Jurkat, Clone E6-1 (cell line): ENCODE measurements around the gene CIB2.
A peak's percentile ranks its signal among the peaks of the same experiment; 100 is the strongest.

Experiments
- DNase-seq: peaks from one replicate; pipeline ENCODE4 v3.0.0-alpha.2; 2011; ENCODE audit warnings: low read depth, low spot score
- H3K4me3 ChIP-seq: 2 replicates; pipeline ENCODE4 v1.5.1; 2011; ENCODE audit warnings: mild to moderate bottlenecking, low read length, control low read depth, moderate library complexity

The CIB2 gene

GRCh38 chr15:78110916-78111475 lies 20.2 kb downstream of the CIB2 start:
- no peak overlapping the region for H3K4me3 ChIP-seq
- no peak for DNase-seq

- DNase-seq, result no peak
These were observed 21.1 kb downstream of the CIB2 start for GRCh38 chr15:78110096-78110495.

GRCh38 chr15:78109156-78109555 lies 22.1 kb downstream of the CIB2 start:
- DNase-seq, result no peak
- no peak overlapping the region for H3K4me3 ChIP-seq

More at GRCh38 chr15:78110096-78110495, 21.1 kb downstream of the CIB2 start:
- no peak overlapping the region for H3K4me3 ChIP-seq

DNA sequence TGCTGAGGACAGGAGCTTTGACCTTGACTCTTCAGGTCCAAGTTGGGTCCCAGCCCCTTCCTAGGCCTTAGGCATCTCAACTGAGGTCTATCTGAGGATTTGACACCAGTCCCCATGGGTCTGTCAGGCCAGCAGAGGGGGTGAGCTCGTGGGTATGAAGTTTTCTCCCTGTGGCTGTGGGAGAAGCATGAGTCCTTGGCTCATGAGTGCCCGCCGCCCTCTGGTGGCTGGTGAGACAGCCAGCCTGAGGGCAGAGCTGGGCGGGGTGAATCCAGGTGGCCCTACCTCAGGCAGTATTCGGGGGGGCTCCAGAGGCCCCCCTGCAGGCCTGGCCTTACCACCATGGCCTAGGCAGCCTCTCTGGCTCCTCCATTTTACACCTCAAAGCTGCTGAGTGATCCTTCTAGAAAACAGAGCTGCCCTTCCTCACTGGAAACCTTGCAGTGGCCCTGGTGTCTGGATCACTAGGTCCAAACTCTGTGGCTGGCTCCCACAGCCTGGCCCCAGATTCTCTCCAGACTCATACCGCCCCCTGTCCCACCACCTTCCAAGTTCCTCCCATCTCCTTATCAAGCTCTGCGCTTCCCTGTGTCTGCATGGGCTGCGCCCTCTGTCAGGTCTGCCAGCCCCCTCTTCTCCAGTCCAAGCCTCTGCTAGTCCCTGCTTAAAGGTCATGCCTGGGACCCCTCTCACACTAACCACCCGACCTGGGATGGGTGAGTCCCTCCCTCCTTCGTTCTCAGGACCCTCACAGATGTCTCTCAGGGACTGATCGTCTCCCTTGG lies 22.8 kb downstream of the CIB2 start:
- DNase-seq, result peak; percentile 88
- H3K4me3 ChIP-seq, result no peak overlapping the region

- no peak for DNase-seq
- no peak overlapping the region for H3K4me3 ChIP-seq
These were observed 23.8 kb downstream of the CIB2 start for GRCh38 chr15:78107471-78107870.

- no peak for DNase-seq
- no peak overlapping the region for H3K4me3 ChIP-seq
These were observed 25.6 kb downstream of the CIB2 start for GRCh38 chr15:78105476-78106241.

- DNase-seq, result no peak
- H3K4me3 ChIP-seq, result no peak overlapping the region
These were observed 26.4 kb downstream of the CIB2 start for GRCh38 chr15:78104566-78105475.

DNA sequence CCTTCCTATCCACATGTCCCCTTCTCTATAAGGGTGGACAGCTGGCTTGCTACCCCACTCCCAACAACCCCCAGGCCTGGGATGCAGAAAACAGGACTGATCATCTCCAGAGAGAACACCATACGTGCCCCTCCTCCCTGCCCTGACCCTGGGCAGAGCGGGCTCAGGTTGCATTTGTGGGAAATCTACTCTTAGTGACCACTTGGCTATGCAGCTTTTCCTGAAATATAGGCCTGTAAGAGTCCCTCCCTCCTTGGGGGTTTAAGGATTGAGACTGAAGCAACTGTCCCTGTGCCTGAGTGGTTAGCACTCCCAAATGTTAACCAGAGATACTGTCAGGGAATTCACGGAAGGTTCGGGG lies 27.1 kb downstream of the CIB2 start:
- DNase-seq, result no peak
- H3K4me3 ChIP-seq, result no peak overlapping the region

GRCh38 chr15:78103406-78104118 lies 27.7 kb downstream of the CIB2 start:
- peak; percentile 79 for DNase-seq
- H3K4me3 ChIP-seq, result no peak overlapping the region

GRCh38 chr15:78102741-78103140 lies 28.5 kb downstream of the CIB2 start:
- DNase-seq, result no peak
- H3K4me3 ChIP-seq, result no peak overlapping the region

- H3K4me3 ChIP-seq, result no peak overlapping the region
- DNase-seq, result no peak
These were observed 29.0 kb downstream of the CIB2 start for GRCh38 chr15:78102211-78102610.

DNA sequence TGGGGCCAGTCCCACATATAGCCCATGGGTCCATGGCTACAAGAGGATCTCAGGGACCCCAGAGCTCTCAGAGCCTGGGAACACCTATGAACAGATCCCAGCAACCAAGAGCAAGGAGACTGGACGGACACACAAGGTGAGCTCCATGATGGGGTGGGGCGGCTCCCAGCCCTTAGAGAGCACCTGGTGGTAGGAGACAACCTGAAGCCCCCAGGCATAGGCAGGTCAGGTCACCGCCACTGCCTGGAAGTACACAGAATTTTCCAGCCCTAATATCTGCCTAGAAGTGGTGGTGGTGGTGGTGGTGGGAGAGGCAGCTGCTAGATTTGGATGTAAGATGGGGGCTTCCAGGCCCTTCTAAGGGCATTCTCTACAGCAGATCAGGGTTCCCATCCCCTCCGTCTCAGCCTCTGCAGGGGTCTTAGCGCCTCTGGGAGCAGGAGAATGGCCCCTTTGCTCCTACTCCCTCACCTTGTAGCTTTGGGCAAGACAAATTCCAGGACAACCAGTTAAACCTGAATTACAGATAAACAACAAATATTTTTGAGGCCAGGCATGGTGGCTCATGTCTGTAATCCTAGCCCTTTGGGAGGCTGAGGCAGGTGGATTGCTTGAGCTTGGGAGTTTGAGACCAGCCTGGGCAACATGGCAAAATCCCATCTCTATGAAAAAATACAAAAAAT lies 29.7 kb downstream of the CIB2 start:
- DNase-seq, result no peak
- no peak overlapping the region for H3K4me3 ChIP-seq

GRCh38 chr15:78100886-78101285 lies 30.4 kb downstream of the CIB2 start:
- DNase-seq, result no peak
- no peak overlapping the region for H3K4me3 ChIP-seq

- no peak overlapping the region for H3K4me3 ChIP-seq
- no peak for DNase-seq
These were observed 33.0 kb downstream of the CIB2 start for GRCh38 chr15:78098131-78098755.

DNA sequence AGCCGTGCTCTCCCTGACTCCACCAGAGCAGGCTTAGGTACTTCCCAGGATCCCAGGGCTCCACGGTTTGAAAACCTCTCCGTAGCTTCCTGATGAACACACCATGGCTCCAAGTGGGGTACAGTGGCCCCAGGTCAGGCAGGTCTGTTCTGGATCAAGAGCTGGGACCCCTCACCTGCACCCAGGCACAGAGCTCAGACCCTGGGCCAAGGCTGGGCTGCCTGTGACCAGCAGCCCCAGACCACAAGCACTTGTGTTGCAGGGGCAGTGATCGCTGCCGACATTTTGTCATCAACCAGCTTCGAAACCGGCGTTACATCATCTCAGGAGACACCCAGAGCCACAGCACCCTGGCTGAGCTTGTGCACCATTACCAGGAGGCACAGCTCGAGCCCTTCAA lies 33.6 kb downstream of the CIB2 start:
- DNase-seq, result no peak

GRCh38 chr15:78093242-78094020 lies 37.8 kb downstream of the CIB2 start:
- H3K4me3 ChIP-seq, result no peak overlapping the region
- peak; percentile 54 for DNase-seq

More for the DNA sequence above, 33.6 kb downstream of the CIB2 start:
- no peak overlapping the region for H3K4me3 ChIP-seq
